Panc1 (cell line): ENCODE results near the gene E4F1. TPM values are rescaled to one million over a fixed set of nuclear protein-coding genes. Genes with fewer than 3 reads are reported as not detected.

ENCODE experiments used
- ATAC-seq: fragments of 200-7000 bp; cut with Tn5 transposase; 2 replicates; pipeline ENCODE4 v1.9.1; 2020; ENCODE audit warnings: mild to moderate bottlenecking, moderate library complexity
- BruUV-seq: library from RNA; stranded (reverse); fragments of 400-500 nt; replicated peaks from 2 replicates; lab custom pipeline; 2021; lab: Mats Ljungman, UMichigan
- CTCF ChIA-PET: fragments of 300-600 bp; sonication (Branson Sonifier 250); formaldehyde crosslinking; loops from one replicate; lab custom pipeline; 2022; ENCODE audit warnings: antibody characterized with exemption; lab: Charles Lee
- POLR2A ChIA-PET: fragments of 300-600 bp; sonication (Branson Sonifier 250); formaldehyde crosslinking; loops from one replicate; lab custom pipeline; 2022; ENCODE audit warnings: antibody characterized with exemption; lab: Charles Lee
- DNase-seq: peaks from one replicate; pipeline ENCODE4 v3.0.0-alpha.2; 2010; ENCODE audit warnings: low read depth, low spot score
- H3K27ac ChIP-seq: 2 replicates; pipeline ENCODE4 v1.5.1; 2011; ENCODE audit warnings: mild to moderate bottlenecking, low read length, inconsistent platforms
- H3K27me3 ChIP-seq: fragments of 200-500 bp; sonication (Bioruptor generic); 2 replicates; pipeline ENCODE4 v1.6.0; 2014; ENCODE audit warnings: low read length, inconsistent platforms; ENCODE audit not compliant: control insufficient read depth, insufficient read depth
- H3K36me3 ChIP-seq: fragments of 200-500 bp; sonication (Bioruptor generic); 2 replicates; pipeline ENCODE4 v1.5.1; 2014; ENCODE audit warnings: inconsistent platforms, mild to moderate bottlenecking, low read length, moderate library complexity; ENCODE audit not compliant: control insufficient read depth, insufficient read depth
- H3K4me1 ChIP-seq: 2 replicates; pipeline ENCODE4 v1.5.1; 2011; ENCODE audit warnings: inconsistent platforms, mild to moderate bottlenecking, low read length, moderate library complexity; ENCODE audit not compliant: control insufficient read depth, insufficient read depth
- H3K4me3 ChIP-seq, 2 experiments: 2 replicates each; pipeline ENCODE4 v1.5.1; 2011 to 2012; ENCODE audit warnings: low read depth in 2 of 2, low read length in 2 of 2, mild to moderate bottlenecking in 2 of 2, inconsistent platforms in 1 of 2, moderate library complexity in 1 of 2
- H3K9me3 ChIP-seq: fragments of 200-500 bp; sonication (Bioruptor generic); 2 replicates; pipeline ENCODE4 v1.5.1; 2014; ENCODE audit warnings: low read depth, mild to moderate bottlenecking, inconsistent platforms, low read length, moderate library complexity; ENCODE audit not compliant: control insufficient read depth, insufficient read depth
- POLR2AphosphoS5 ChIP-seq: IDR thresholded peaks from 2 replicates; pipeline ENCODE4 v1.6.1; 2012; ENCODE audit warnings: mild to moderate bottlenecking, low read depth, low read length, moderate library complexity
- REST ChIP-seq, 2 experiments: IDR thresholded peaks; 2 replicates each; pipeline ENCODE4 v1.6.1; 2011 to 2012; ENCODE audit warnings: low read depth in 2 of 2, control low read depth in 1 of 2, low read length in 1 of 2, mild to moderate bottlenecking in 1 of 2, moderate library complexity in 1 of 2; ENCODE audit not compliant: insufficient read depth in 1 of 2
- SIN3A ChIP-seq: IDR thresholded peaks from 2 replicates; pipeline ENCODE4 v1.6.1; 2012; ENCODE audit warnings: low read depth, mild to moderate bottlenecking, low read length, moderate library complexity, borderline replicate concordance; ENCODE audit not compliant: insufficient read depth
- TCF7L2 ChIP-seq: IDR thresholded peaks from 2 replicates; pipeline ENCODE4 v1.6.1; 2011; ENCODE audit warnings: mild to moderate bottlenecking, low read depth, low read length, inconsistent platforms
- in situ Hi-C: cut with HindIII; loops from 2 replicates; pipeline ENCODE4 v1.10.0; 2016; ENCODE audit warnings: low sequenced_read_pairs, low pct_unique_long_range_greater_than_20kb
- intact Hi-C: fragments of 100-400 bp; cut with micrococcal nuclease; formaldehyde crosslinking; loops from one replicate; pipeline ENCODE4 v1.10.0; 2022; ENCODE audit not compliant: unreplicated experiment
- total RNA-seq: library from RNA; stranded (reverse); gene quantifications from one replicate; pipeline ENCODE4 v1.2.1, GENCODE V29; 2021; ENCODE audit not compliant: unreplicated experiment
- TF ChIP-seq, protein P1 (sequence below): fragments of 450-650 bp; IDR thresholded peaks from 2 replicates; pipeline ENCODE4 v1.5.1; 2017; ENCODE audit warnings: mild to moderate bottlenecking

Gene E4F1
- total RNA-seq, 1 experiment from 2014 or later, result 50.8 TPM

GRCh38 chr16:2212362-2213324 is 10.7 kb upstream of the E4F1 start:
- Histone ChIP-seq H3K4me1 (peaks cover 30% of the 10 kb centered on the region), H3K27ac (peak overlapping the region; percentile 86), H3K4me3 (peak overlapping the region; percentile 65 to 83), H3K9me3 (no peaks in the 10 kb centered on the region), H3K36me3 (peaks cover 3% of the 10 kb centered on the region; the same call in 1 of the 2 replicates), H3K27me3 (no peaks in the 10 kb centered on the region)
- TF ChIP-seq, protein P1, sequence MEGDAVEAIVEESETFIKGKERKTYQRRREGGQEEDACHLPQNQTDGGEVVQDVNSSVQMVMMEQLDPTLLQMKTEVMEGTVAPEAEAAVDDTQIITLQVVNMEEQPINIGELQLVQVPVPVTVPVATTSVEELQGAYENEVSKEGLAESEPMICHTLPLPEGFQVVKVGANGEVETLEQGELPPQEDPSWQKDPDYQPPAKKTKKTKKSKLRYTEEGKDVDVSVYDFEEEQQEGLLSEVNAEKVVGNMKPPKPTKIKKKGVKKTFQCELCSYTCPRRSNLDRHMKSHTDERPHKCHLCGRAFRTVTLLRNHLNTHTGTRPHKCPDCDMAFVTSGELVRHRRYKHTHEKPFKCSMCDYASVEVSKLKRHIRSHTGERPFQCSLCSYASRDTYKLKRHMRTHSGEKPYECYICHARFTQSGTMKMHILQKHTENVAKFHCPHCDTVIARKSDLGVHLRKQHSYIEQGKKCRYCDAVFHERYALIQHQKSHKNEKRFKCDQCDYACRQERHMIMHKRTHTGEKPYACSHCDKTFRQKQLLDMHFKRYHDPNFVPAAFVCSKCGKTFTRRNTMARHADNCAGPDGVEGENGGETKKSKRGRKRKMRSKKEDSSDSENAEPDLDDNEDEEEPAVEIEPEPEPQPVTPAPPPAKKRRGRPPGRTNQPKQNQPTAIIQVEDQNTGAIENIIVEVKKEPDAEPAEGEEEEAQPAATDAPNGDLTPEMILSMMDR, result no peak
- TF ChIP-seq REST (IDR thresholded peaks at IDR 0.05; ENCODE audit: insufficient read depth in 1 of 2, low read depth in 2 of 2, low read length in 1 of 2) (no peak), POLR2AphosphoS5 (no peak), TCF7L2 (no peak), SIN3A (0 out of 2 replicates have a peak, but pooled peaks have one; percentile 17)
- CTCF ChIA-PET, result no interaction called here
- DNase-seq (no peak), ATAC-seq (peak; percentile 17)
- BruUV-seq, result TSS peak; percentile 94
- intact Hi-C loops, result no loop called here
- POLR2A ChIA-PET, result no interaction called here
- in situ Hi-C loops, result no loop called here

DNA sequence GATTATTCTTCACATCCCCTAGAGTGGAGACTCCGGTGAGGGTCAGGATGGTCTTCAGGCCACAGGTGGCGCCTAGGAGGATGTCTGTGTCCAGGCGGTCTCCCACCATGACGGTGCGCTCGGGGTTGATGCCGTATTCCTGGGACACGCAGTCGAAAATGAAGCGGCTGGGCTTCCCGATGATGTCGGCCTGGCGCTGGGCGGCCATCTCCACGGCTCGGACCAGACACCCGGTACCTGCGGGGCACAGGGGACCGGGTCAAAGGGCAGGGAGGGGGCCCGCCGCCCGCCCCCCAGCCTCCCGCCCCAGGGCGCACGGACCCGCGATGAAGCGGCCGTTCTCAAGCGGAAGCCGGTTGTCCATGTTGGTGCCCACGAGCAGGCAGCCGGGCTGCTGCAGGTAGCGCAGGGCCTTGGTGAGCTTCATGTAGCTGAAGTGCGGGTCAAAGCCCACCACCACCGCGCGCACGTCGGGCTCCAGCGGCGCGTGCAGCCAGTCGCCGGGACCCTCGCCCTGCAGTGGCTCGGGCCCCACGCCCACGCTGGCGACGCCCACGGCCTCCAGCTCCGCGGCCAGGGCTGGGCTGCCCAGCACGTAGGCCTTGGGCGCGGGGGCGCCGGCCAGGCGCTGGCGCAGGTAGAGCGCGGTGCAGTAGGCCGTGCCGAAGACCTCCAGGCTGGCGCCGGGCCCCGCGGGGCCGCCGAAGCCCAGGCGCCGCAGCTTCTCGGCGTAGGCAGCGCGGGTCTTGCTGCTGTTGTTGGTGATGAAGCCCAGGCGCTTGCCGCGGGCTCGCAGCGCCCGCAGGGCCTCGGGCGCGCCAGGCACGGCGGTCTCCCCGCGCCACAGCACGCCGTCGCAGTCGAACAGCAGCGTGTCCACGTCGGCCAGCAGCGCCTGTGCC is 9.3 kb upstream of the E4F1 start:
- peak; percentile 3; the same call in 1 of the 2 replicates for ATAC-seq
- Histone ChIP-seq H3K27me3 (no peaks in the 10 kb centered on the region), H3K27ac (peak overlapping the region; percentile 86), H3K9me3 (no peaks in the 10 kb centered on the region), H3K4me1 (peaks cover 30% of the 10 kb centered on the region), H3K36me3 (peaks cover 3% of the 10 kb centered on the region; the same call in 1 of the 2 replicates), H3K4me3 (peak overlapping the region; percentile 65 to 83)
- ChIA-PET CTCF (no interaction called here), POLR2A (interaction anchor here (0.8 kb wide), 1 partner anchor 38 kb away, joined by 3 read pairs; the partner anchor contains the start of gene ECI1)
- TF ChIP-seq, protein P1, result no peak
- TF ChIP-seq POLR2AphosphoS5, result no peak
- no peak for TF ChIP-seq TCF7L2
- TF ChIP-seq REST (IDR thresholded peaks at IDR 0.05; ENCODE audit: insufficient read depth in 1 of 2, low read depth in 2 of 2, low read length in 1 of 2), result 0 out of 4 replicates have a peak, but pooled peaks of 1 of the 2 experiments have one; percentile 9
- TF ChIP-seq SIN3A, result peak; percentile 10; the same call in 1 of the 2 replicates
- intact Hi-C loops (no loop called here), in situ Hi-C loops (no loop called here)
- DNase-seq, result no peak
- BruUV-seq, result no TSS peak
